ENCODE results near the gene RNF157. TPM values are rescaled to one million over a fixed set of nuclear protein-coding genes. Genes with fewer than 3 reads are reported as not detected.

RNF157 gene
- total RNA-seq, 3 donors from 2014 or later, result 11.6 to 45.8 (median 17.5) TPM

- no peaks in the 10 kb centered on the region for H3K36me3 ChIP-seq (ENCODE audit: low read depth)
- intact Hi-C loops (cut with DNase I, micrococcal nuclease), result loop anchor here (5.0 to 10.0 kb wide), 4 partner anchors 60 to 175 kb away; no protein-coding TSS in a partner anchor
- peak; percentile 13 for ATAC-seq
- DNase-seq, result no peak
- no peaks in the 10 kb centered on the region for H3K9me3 ChIP-seq
- H3K4me3 ChIP-seq, result no peak overlapping the region
- TF ChIP-seq CTCF (IDR thresholded peaks at IDR 0.05), result no peak
- no peaks in the 10 kb centered on the region for H3K4me1 ChIP-seq (ENCODE audit: low read depth)
Measured at GRCh38 chr17:76121932-76122430, 118.3 kb downstream of the RNF157 start.

- H3K4me3 ChIP-seq, result no peak overlapping the region
- H3K9me3 ChIP-seq, result no peaks in the 10 kb centered on the region
- DNase-seq, result no peak
- no peaks in the 10 kb centered on the region for H3K36me3 ChIP-seq (ENCODE audit: low read depth)
- intact Hi-C loops (cut with DNase I, micrococcal nuclease), result loop anchor here (5.0 to 10.0 kb wide), 4 partner anchors 62 to 177 kb away; no protein-coding TSS in a partner anchor
- TF ChIP-seq CTCF (IDR thresholded peaks at IDR 0.05), result no peak
- ATAC-seq, result no peak
- no peaks in the 10 kb centered on the region for H3K4me1 ChIP-seq (ENCODE audit: low read depth)
Measured at GRCh38 chr17:76120658-76121008, 119.7 kb downstream of the RNF157 start.

- no peak overlapping the region for H3K4me3 ChIP-seq
- no peak for TF ChIP-seq CTCF (IDR thresholded peaks at IDR 0.05)
- no peak for DNase-seq
- H3K36me3 ChIP-seq (ENCODE audit: low read depth), result no peaks in the 10 kb centered on the region
- ATAC-seq, result no peak
- intact Hi-C loops (cut with DNase I, micrococcal nuclease), result loop anchor here (5.0 to 10.0 kb wide), 4 partner anchors 63 to 178 kb away; no protein-coding TSS in a partner anchor
- no peaks in the 10 kb centered on the region for H3K9me3 ChIP-seq
- no peaks in the 10 kb centered on the region for H3K4me1 ChIP-seq (ENCODE audit: low read depth)
Measured at GRCh38 chr17:76119409-76120371, 120.6 kb downstream of the RNF157 start.

GRCh38 chr17:76115138-76115754 lies 125.0 kb downstream of the RNF157 start:
- DNase-seq, result no peak
- no peak overlapping the region for H3K4me3 ChIP-seq
- no peak for TF ChIP-seq CTCF (IDR thresholded peaks at IDR 0.05)
- H3K4me1 ChIP-seq (ENCODE audit: low read depth), result no peaks in the 10 kb centered on the region
- intact Hi-C loops (cut with DNase I, micrococcal nuclease), result no loop called here
- no peaks in the 10 kb centered on the region for H3K9me3 ChIP-seq
- no peaks in the 10 kb centered on the region for H3K36me3 ChIP-seq (ENCODE audit: low read depth)
- no peak for ATAC-seq

GRCh38 chr17:76111956-76112355 lies 128.3 kb downstream of the RNF157 start:
- ATAC-seq (no peak), DNase-seq (no peak)
- Histone ChIP-seq H3K4me1 (ENCODE audit: low read depth) (no peaks in the 10 kb centered on the region), H3K36me3 (ENCODE audit: low read depth) (no peaks in the 10 kb centered on the region), H3K9me3 (no peaks in the 10 kb centered on the region), H3K4me3 (no peak overlapping the region)
- no peak for TF ChIP-seq CTCF (IDR thresholded peaks at IDR 0.05)
- intact Hi-C loops (cut with DNase I, micrococcal nuclease), result no loop called here

Data from mucosa of descending colon (tissue), 3 donors.